ENCODE measurements around the gene GSTT2.
"Not testable (repeated sequence)": the region's sequence is repeated elsewhere in the genome, so short reads cannot be mapped to it uniquely, and the experiment has no call there.

Gene GSTT2

GRCh38 chr22:23966094-23966493 lies 13.8 kb upstream of the GSTT2 start:
- not testable (repeated sequence) for H3K36me3 ChIP-seq (ENCODE audit: insufficient read depth, low read length); H3K9me3 ChIP-seq (ENCODE audit: control insufficient read depth, insufficient read depth, low read length); H3K9ac ChIP-seq (ENCODE audit: low read depth, low read length); H3K4me1 ChIP-seq (ENCODE audit: insufficient read depth, low read length)

DNA sequence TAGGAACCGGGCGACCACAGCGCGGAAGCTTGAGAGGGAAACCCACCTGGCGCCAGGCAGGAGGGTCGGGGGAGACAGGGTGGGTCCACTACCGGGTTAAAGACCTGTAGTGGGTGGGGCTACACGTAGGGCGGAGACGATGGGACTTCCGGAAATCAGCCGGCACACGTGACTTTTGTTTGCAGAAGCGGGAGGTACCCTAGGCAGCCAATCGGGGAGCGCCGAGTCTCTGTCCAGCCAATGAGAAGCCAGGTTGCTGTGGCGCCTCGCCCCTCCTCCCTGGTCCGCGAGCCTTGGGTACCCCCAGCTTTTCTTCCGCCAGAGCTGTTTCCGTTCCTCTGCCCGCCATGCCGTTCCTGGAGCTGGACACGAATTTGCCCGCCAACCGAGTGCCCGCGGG lies 13.4 kb upstream of the GSTT2 start, which contains the start of gene DDTL:
Gene DDTL, plus strand, starts transcription at position 321 of the 400 bp plus-strand sequence. Its CDS starts 27 bp downstream, at position 348.
- H3K36me3 ChIP-seq (ENCODE audit: insufficient read depth, low read length) = peaks cover 11% of the 10 kb centered on the region
- H3K4me1 ChIP-seq (ENCODE audit: insufficient read depth, low read length); H3K9me3 ChIP-seq (ENCODE audit: control insufficient read depth, insufficient read depth, low read length); H3K9ac ChIP-seq (ENCODE audit: low read depth, low read length): not testable (repeated sequence)

GRCh38 chr22:23969071-23969470 lies 10.9 kb upstream of the GSTT2 start:
- Histone ChIP-seq H3K4me1 (ENCODE audit: insufficient read depth, low read length) (no peaks in the 10 kb centered on the region), H3K36me3 (ENCODE audit: insufficient read depth, low read length) (peaks cover 11% of the 10 kb centered on the region), H3K9me3 (ENCODE audit: control insufficient read depth, insufficient read depth, low read length) (no peaks in the 10 kb centered on the region), H3K9ac (ENCODE audit: low read depth, low read length) (no peak overlapping the region)

DNA sequence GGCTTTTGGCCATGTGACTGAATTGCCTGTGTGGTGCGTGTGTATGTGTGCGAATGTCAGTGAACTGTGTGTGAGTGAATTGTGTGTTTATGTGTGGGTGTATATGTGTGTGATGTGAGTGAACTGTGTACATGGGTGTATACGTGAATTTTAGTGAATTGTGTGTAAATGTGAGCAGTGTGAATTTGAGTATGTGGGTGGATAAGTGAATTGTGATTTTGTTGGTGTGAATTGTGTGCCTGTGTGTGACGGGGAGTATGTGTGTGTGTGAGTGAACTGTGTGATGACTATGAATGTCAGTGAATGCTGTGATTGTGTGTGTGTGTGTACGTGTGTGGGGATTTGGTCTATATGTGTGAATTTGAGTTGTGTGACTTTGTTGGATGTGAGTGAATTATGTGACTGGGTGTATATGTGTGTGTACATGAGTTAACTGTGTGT lies 9.7 kb upstream of the GSTT2 start:
- Histone ChIP-seq H3K9ac (ENCODE audit: low read depth, low read length) (no peak overlapping the region), H3K4me1 (ENCODE audit: insufficient read depth, low read length) (no peaks in the 10 kb centered on the region), H3K9me3 (ENCODE audit: control insufficient read depth, insufficient read depth, low read length) (no peaks in the 10 kb centered on the region), H3K36me3 (ENCODE audit: insufficient read depth, low read length) (peaks cover 11% of the 10 kb centered on the region)

DNA sequence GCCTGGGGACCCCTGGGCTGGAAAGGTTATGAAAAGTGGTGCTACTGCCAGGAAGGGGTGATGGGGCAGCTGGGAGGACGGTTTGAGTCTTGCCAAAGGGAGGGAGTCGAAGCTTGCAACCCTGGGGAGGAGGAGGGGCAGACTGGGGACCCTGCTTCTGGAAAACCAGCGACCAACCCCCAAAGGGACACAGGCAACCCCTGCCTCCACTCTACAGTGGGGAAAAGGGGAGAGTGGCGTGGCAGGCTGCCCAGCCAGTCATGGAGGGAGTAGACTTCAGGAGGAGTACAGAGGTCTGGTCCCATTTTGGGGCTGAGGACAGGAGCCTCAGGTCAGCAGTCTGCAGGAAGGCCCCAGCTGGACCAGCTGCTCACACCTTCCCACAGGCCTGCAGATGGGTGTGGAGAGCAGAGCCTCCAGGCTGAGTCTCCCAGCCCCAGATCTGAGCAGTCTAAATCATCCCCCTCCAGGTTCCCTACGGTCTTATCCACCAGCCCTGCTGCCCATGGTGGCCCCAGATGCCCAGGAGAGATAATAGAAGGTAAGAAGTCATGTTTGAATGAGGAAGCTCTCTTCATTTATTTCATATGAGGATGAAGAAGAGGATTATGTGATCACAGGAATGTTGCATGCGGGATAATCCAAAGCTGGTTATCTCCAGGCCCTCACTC lies 9.0 kb upstream of the GSTT2 start:
- Histone ChIP-seq H3K36me3 (ENCODE audit: insufficient read depth, low read length) (peaks cover 11% of the 10 kb centered on the region), H3K4me1 (ENCODE audit: insufficient read depth, low read length) (no peaks in the 10 kb centered on the region), H3K9ac (ENCODE audit: low read depth, low read length) (no peak overlapping the region), H3K9me3 (ENCODE audit: control insufficient read depth, insufficient read depth, low read length) (no peaks in the 10 kb centered on the region)

GRCh38 chr22:23971927-23972326 lies 8.0 kb upstream of the GSTT2 start:
- H3K36me3 ChIP-seq (ENCODE audit: insufficient read depth, low read length) = peaks cover 11% of the 10 kb centered on the region
- H3K4me1 ChIP-seq (ENCODE audit: insufficient read depth, low read length); H3K9ac ChIP-seq (ENCODE audit: low read depth, low read length); H3K9me3 ChIP-seq (ENCODE audit: control insufficient read depth, insufficient read depth, low read length): not testable (repeated sequence)

DNA sequence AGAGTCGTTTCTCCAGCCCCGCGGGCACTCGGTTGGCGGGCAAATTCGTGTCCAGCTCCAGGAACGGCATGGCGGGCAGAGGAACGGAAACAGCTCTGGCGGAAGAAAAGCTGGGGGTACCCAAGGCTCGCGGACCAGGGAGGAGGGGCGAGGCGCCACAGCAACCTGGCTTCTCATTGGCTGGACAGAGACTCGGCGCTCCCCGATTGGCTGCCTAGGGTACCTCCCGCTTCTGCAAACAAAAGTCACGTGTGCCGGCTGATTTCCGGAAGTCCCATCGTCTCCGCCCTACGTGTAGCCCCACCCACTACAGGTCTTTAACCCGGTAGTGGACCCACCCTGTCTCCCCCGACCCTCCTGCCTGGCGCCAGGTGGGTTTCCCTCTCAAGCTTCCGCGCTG lies 5.6 kb upstream of the GSTT2 start, which contains the start of gene DDT:
Gene DDT, minus strand, starts transcription at position 97 of the 400 bp plus-strand sequence. Its CDS starts 27 bp downstream, at position 70.
- H3K9me3 ChIP-seq (ENCODE audit: control insufficient read depth, insufficient read depth, low read length); H3K9ac ChIP-seq (ENCODE audit: low read depth, low read length); H3K4me1 ChIP-seq (ENCODE audit: insufficient read depth, low read length): not testable (repeated sequence)
- peaks cover 11% of the 10 kb centered on the region for H3K36me3 ChIP-seq (ENCODE audit: insufficient read depth, low read length)

DNA sequence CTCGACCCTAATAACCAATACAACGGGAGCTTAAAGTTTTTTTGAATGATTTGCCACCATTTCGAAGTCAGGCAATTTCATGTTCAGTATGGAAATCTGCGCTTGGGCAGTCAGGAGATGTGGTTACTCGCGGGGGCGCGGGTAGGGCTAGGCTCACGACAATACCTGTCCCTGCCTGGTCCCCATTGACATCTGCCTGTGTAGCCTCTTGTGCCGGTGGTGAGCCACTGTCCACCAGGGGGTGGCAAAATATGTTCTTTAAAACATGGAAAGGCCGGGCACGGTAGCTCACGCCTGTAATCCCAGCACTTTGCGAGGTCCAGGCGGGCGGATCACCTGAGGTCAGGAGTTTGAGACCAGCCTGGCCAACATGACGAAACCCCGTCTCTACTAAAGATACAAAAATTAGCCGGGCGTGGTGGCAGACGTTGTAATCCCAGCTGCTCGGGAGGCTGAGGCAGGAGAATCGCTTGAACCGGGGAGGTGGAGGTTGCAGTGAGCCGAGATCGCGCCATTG lies 5.0 kb upstream of the GSTT2 start:
- not testable (repeated sequence) for H3K9me3 ChIP-seq (ENCODE audit: control insufficient read depth, insufficient read depth, low read length); H3K9ac ChIP-seq (ENCODE audit: low read depth, low read length); H3K4me1 ChIP-seq (ENCODE audit: insufficient read depth, low read length)
- peaks cover 11% of the 10 kb centered on the region for H3K36me3 ChIP-seq (ENCODE audit: insufficient read depth, low read length)

DNA sequence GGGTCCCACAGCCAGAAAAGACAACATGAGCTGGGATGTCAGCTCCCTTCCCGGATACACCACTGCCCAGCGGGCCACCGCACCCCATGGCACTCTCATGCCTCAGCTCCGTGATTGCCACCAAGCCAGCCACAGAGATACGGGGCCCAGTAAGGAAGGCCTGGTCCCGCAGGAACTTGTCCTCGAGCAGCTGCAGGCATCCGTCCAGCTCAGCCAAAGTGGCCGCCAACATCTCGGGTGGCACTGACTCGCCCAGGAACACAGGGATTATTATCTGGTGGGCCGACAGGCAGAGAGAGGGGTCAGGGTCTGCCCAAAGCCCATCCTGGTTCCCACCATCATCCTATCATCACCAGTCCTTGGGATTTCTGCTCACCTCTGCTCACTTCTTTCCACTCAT lies 2.6 kb upstream of the GSTT2 start:
- not testable (repeated sequence) for H3K9me3 ChIP-seq (ENCODE audit: control insufficient read depth, insufficient read depth, low read length); H3K36me3 ChIP-seq (ENCODE audit: insufficient read depth, low read length); H3K4me1 ChIP-seq (ENCODE audit: insufficient read depth, low read length); H3K9ac ChIP-seq (ENCODE audit: low read depth, low read length)

GRCh38 chr22:23980567-23980966 lies 633 bp downstream of the GSTT2 start:
- not testable (repeated sequence) for H3K9ac ChIP-seq (ENCODE audit: low read depth, low read length); H3K36me3 ChIP-seq (ENCODE audit: insufficient read depth, low read length); H3K4me1 ChIP-seq (ENCODE audit: insufficient read depth, low read length); H3K9me3 ChIP-seq (ENCODE audit: control insufficient read depth, insufficient read depth, low read length)

DNA sequence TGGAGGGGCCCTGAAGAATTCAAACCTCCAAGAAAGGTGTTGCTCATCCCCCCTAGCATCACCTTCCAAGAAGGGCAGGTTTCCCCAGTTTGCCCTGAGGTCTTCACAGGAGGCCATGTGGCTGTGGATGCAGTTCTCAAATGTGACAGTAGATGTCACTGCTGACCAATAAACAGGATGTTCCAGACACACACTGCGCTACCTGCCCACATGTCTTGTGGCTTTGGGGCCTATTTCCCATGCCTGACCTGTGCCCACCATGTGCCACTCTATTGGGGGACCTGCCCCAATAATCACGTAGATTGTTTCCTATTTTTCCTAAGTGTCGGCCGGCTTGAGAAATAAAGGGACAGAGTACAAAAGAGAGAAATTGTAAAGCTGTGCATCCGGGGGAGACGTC lies 4.5 kb downstream of the GSTT2 start:
- no peaks in the 10 kb centered on the region for H3K9me3 ChIP-seq (ENCODE audit: control insufficient read depth, insufficient read depth, low read length)
- no peaks in the 10 kb centered on the region for H3K4me1 ChIP-seq (ENCODE audit: insufficient read depth, low read length)
- H3K9ac ChIP-seq (ENCODE audit: low read depth, low read length) = no peak overlapping the region
- H3K36me3 ChIP-seq (ENCODE audit: insufficient read depth, low read length) = no peaks in the 10 kb centered on the region

- H3K36me3 ChIP-seq (ENCODE audit: insufficient read depth, low read length); H3K4me1 ChIP-seq (ENCODE audit: insufficient read depth, low read length); H3K9me3 ChIP-seq (ENCODE audit: control insufficient read depth, insufficient read depth, low read length); H3K9ac ChIP-seq (ENCODE audit: low read depth, low read length): not testable (repeated sequence)
These were observed 6.2 kb downstream of the GSTT2 start for GRCh38 chr22:23986089-23986488.

DNA sequence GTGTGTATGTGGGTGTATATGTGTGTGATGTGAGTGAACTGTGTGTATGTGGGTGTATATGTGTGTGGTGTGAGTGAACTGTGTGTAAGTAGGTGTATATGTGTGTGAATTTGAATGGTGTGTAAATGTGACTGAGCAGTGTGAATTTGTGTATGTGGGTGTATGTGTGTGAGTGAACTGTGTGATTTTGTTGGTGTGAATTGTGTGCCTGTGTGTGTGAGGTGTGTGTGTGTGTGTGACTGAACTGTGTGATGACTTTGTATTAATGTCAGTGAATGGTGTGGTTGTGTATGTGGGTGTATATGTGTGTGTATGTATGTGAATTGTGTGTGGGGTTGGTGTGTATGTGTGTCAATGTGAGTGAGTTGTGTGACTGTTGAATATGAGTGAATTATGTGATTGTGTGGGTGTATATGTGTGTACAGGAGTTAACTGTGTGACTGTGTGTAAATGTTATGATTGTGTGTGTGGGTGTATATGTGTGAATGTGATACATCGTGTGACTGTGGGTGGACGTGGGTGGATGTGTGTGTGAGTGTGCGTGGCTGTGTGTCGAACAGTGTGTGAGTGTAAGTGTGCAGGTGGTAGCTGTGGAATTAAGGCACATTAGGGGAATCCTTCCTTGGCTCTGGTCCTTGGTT lies 6.7 kb downstream of the GSTT2 start:
- not testable (repeated sequence) for H3K9me3 ChIP-seq (ENCODE audit: control insufficient read depth, insufficient read depth, low read length); H3K36me3 ChIP-seq (ENCODE audit: insufficient read depth, low read length); H3K4me1 ChIP-seq (ENCODE audit: insufficient read depth, low read length); H3K9ac ChIP-seq (ENCODE audit: low read depth, low read length)

DNA sequence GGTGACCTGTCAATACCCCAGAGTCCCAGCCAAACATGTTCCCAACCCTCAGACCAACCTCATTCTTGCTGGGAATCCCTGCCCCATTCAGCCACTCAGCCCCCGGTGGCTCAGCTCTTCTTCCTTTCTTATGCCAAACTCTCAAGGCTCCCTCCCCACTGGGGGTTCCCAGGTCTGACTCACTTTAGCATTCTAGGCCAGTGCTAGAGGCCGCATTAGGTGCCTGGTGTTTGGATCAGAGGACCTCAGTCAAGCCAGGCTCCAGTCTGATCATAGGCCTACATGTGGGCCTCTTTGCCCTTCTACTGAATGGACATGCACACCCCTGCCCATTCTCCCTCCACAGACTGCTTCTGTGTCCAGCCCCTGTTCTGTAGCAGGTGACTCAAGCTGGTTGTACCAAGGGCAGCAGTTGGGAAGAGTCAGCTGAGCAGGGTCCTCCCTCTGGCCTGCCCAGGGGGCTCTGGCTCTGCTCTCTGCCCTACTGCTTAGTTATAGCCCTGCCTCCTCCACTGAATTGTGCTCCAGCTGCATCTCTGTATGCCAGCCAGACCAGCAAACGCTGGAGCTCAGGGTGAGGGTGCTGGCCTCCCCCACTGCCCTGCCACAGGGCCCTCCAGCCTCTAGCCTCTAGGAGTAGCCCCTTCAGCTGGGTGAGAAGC lies 9.8 kb downstream of the GSTT2 start:
- H3K36me3 ChIP-seq (ENCODE audit: insufficient read depth, low read length); H3K9me3 ChIP-seq (ENCODE audit: control insufficient read depth, insufficient read depth, low read length); H3K4me1 ChIP-seq (ENCODE audit: insufficient read depth, low read length); H3K9ac ChIP-seq (ENCODE audit: low read depth, low read length): not testable (repeated sequence)

DNA sequence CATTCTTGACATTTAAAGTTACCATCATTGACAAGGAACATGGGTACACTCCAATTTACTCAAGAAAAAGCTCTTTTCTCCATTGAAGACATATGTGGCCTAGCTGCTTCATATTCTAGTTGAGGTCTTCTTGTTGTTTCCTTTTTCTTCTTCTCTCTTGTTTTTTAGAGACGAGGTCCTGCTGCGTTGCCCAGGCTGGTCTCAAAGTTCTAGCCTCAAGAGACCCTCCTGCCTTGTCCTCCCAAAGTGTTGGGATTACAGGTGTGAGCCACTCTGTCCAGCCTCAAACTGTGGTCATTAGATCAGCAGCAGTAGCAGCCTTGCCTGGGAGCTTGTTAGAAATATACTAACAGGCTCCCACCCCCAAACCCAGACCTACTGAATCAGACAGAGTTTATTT lies 13.1 kb downstream of the GSTT2 start:
- not testable (repeated sequence) for H3K9ac ChIP-seq (ENCODE audit: low read depth, low read length); H3K9me3 ChIP-seq (ENCODE audit: control insufficient read depth, insufficient read depth, low read length); H3K4me1 ChIP-seq (ENCODE audit: insufficient read depth, low read length); H3K36me3 ChIP-seq (ENCODE audit: insufficient read depth, low read length)
